ENCODE measurements around the gene WSCD1.

Gene WSCD1

DNA sequence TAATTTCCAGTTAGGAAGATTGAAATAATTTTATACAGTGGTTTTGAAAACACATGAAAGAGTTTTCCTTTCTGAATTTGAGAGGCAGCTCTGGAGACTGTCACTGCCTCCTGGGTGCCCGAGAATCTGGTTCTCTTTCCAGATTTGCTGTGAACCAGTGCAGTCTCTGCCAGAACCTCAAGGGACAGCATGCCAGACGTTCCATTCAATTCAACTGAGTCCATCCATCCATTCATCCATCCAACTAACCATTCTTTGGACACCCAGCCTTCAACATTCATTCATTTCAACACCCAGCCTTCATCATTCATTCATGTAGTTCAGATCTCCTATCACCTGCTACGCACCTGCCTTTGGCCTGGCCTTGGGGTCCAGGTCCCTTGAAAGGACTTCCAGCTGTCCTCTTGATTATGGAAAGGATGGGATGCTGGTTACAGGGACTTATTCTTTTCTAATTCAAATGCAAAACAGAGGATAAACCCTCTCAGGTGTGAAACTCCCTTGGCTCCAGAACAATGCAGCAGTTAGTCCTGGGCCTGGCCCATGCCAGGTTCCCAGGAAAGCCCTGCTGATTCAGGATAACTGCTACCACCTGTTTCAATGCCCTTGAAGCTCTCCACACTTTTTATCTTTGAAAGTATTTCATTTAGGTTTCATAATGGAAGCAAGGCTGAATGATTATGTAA, 68.7 kb downstream of the WSCD1 start:
- Histone ChIP-seq H3K79me1 (ENCODE audit: low read depth, low read length) (no peaks in the 10 kb centered on the region), H3K36me3 (replicated peaks in 1 of 2; ENCODE audit: control insufficient read depth in 2 of 2, insufficient read depth in 2 of 2, low read length in 2 of 2) (no peaks in the 10 kb centered on the region), H3K27ac (replicated peaks; ENCODE audit: low read length) (no peak overlapping the region), H3K4me3 (ENCODE audit: low read length in 2 of 2) (no peak overlapping the region), H2BK12ac (ENCODE audit: low read length) (no peak overlapping the region), H3K4me1 (ENCODE audit: control insufficient read depth in 2 of 2, insufficient read depth in 1 of 2, low read depth in 1 of 2, low read length in 2 of 2) (peaks cover 3 to 9% of the 10 kb centered on the region in 2 donors), H2BK5ac (ENCODE audit: low read length) (no peak overlapping the region), H3K4ac (ENCODE audit: low read length) (no peak overlapping the region), H4K8ac (ENCODE audit: low read depth, low read length) (no peak overlapping the region), H2BK15ac (ENCODE audit: low read length) (no peak overlapping the region), H3K9me3 (replicated peaks in 1 of 2; ENCODE audit: control insufficient read depth in 2 of 2, insufficient read depth in 1 of 2, low read depth in 1 of 2, low read length in 2 of 2) (peaks cover 0 to 3% of the 10 kb centered on the region in 2 donors), H3K18ac (ENCODE audit: low read length) (no peak overlapping the region), H2AK5ac (ENCODE audit: low read depth, low read length) (no peak overlapping the region), H2AFZ (ENCODE audit: low read length) (no peak overlapping the region), H3K27me3 (ENCODE audit: control insufficient read depth in 3 of 3, insufficient read depth in 3 of 3, low read depth in 1 of 3, low read length in 3 of 3) (no peaks in the 10 kb centered on the region), H3K23ac (ENCODE audit: low read depth, low read length, poor library complexity) (no peak overlapping the region), H2BK120ac (ENCODE audit: low read depth, low read length) (no peak overlapping the region), H4K91ac (ENCODE audit: low read depth, low read length, poor library complexity) (no peak overlapping the region), H3K14ac (ENCODE audit: low read length) (no peak overlapping the region), H3K9ac (ENCODE audit: low read depth, low read length, poor library complexity) (no peak overlapping the region), H3K4me2 (ENCODE audit: insufficient read depth, low read length, poor library complexity, severe bottlenecking) (no peak overlapping the region)
- DNase-seq (ENCODE audit: low spot score): no peak
- no CpG with 5 or more reads among the region's 3 CpGs for WGBS, 2 donors (ENCODE audit: extremely low coverage in 2 of 2, insufficient read length in 2 of 2, insufficient replicate concordance in 1 of 2)

DNA sequence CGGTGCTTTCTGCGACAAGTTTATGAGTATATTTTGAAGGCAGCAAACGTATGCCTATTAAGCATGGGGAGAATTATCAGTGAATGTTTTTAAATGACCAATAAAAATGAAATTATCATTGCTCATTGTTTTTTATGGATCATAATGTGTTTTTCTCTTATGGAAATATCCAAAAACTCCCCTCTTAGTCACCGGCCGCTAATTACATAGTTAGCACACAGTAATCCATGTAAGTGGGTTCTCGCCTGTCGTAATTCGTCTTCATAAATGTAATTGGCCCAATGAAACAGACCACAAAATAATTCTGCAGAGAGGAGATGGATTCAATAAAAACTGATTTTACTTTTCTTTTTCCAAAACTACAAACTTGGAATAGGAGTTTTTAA, 69.3 kb downstream of the WSCD1 start:
- no peak overlapping the region for H3K14ac ChIP-seq (ENCODE audit: low read length)
- no peak for DNase-seq (ENCODE audit: low spot score)
- no peak overlapping the region for H3K27ac ChIP-seq (replicated peaks; ENCODE audit: low read length)
- H3K36me3 ChIP-seq (replicated peaks in 1 of 2; ENCODE audit: control insufficient read depth in 2 of 2, insufficient read depth in 2 of 2, low read length in 2 of 2): no peaks in the 10 kb centered on the region
- H4K8ac ChIP-seq (ENCODE audit: low read depth, low read length): no peak overlapping the region
- H3K27me3 ChIP-seq (ENCODE audit: control insufficient read depth in 3 of 3, insufficient read depth in 3 of 3, low read depth in 1 of 3, low read length in 3 of 3): no peaks in the 10 kb centered on the region
- no peak overlapping the region for H3K4me2 ChIP-seq (ENCODE audit: insufficient read depth, low read length, poor library complexity, severe bottlenecking)
- H2AFZ ChIP-seq (ENCODE audit: low read length): no peak overlapping the region
- H3K9me3 ChIP-seq (replicated peaks in 1 of 2; ENCODE audit: control insufficient read depth in 2 of 2, insufficient read depth in 1 of 2, low read depth in 1 of 2, low read length in 2 of 2): peaks cover 0 to 3% of the 10 kb centered on the region in 2 donors
- no peak overlapping the region for H3K23ac ChIP-seq (ENCODE audit: low read depth, low read length, poor library complexity)
- peaks cover 3 to 9% of the 10 kb centered on the region in 2 donors for H3K4me1 ChIP-seq (ENCODE audit: control insufficient read depth in 2 of 2, insufficient read depth in 1 of 2, low read depth in 1 of 2, low read length in 2 of 2)
- no peak overlapping the region for H2BK15ac ChIP-seq (ENCODE audit: low read length)
- H3K79me1 ChIP-seq (ENCODE audit: low read depth, low read length): no peaks in the 10 kb centered on the region
- H2BK5ac ChIP-seq (ENCODE audit: low read length): no peak overlapping the region
- no peak overlapping the region for H3K4me3 ChIP-seq (ENCODE audit: low read length in 2 of 2)
- H2BK120ac ChIP-seq (ENCODE audit: low read depth, low read length): no peak overlapping the region
- no peak overlapping the region for H2BK12ac ChIP-seq (ENCODE audit: low read length)
- no peak overlapping the region for H4K91ac ChIP-seq (ENCODE audit: low read depth, low read length, poor library complexity)
- no peak overlapping the region for H3K4ac ChIP-seq (ENCODE audit: low read length)
- no peak overlapping the region for H3K18ac ChIP-seq (ENCODE audit: low read length)
- no peak overlapping the region for H2AK5ac ChIP-seq (ENCODE audit: low read depth, low read length)
- WGBS, 2 donors (ENCODE audit: extremely low coverage in 2 of 2, insufficient read length in 2 of 2, insufficient replicate concordance in 1 of 2): no CpG with 5 or more reads among the region's 8 CpGs
- no peak overlapping the region for H3K9ac ChIP-seq (ENCODE audit: low read depth, low read length, poor library complexity)

DNA sequence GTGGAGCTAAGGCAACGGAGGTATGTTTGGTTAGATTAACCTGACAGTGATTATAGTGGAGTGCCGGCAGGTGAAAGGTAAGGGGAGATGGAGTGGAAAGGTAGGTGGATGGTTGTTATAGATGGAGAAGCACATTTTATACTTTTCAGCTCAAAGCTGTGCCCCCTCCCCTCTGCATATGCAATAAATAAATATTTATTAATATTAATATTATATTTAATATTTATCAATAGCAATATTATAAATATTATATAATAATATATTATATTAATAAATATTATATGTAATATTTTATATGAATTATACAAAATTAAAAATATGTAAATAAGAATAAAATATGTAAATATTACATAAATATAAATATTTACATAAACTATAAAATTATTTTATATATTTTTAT, 70.0 kb downstream of the WSCD1 start:
- peaks cover 3 to 9% of the 10 kb centered on the region in 2 donors for H3K4me1 ChIP-seq (ENCODE audit: control insufficient read depth in 2 of 2, insufficient read depth in 1 of 2, low read depth in 1 of 2, low read length in 2 of 2)
- H3K4me2 ChIP-seq (ENCODE audit: insufficient read depth, low read length, poor library complexity, severe bottlenecking): no peak overlapping the region
- H3K36me3 ChIP-seq (replicated peaks in 1 of 2; ENCODE audit: control insufficient read depth in 2 of 2, insufficient read depth in 2 of 2, low read length in 2 of 2): no peaks in the 10 kb centered on the region
- H2BK15ac ChIP-seq (ENCODE audit: low read length): no peak overlapping the region
- H3K9me3 ChIP-seq (replicated peaks in 1 of 2; ENCODE audit: control insufficient read depth in 2 of 2, insufficient read depth in 1 of 2, low read depth in 1 of 2, low read length in 2 of 2): peaks cover 0 to 3% of the 10 kb centered on the region in 2 donors
- no peak overlapping the region for H3K4ac ChIP-seq (ENCODE audit: low read length)
- no peak overlapping the region for H3K27ac ChIP-seq (replicated peaks; ENCODE audit: low read length)
- no peaks in the 10 kb centered on the region for H3K27me3 ChIP-seq (ENCODE audit: control insufficient read depth in 3 of 3, insufficient read depth in 3 of 3, low read depth in 1 of 3, low read length in 3 of 3)
- no peak overlapping the region for H4K91ac ChIP-seq (ENCODE audit: low read depth, low read length, poor library complexity)
- WGBS, 2 donors (ENCODE audit: extremely low coverage in 2 of 2, insufficient read length in 2 of 2, insufficient replicate concordance in 1 of 2): no CpG with 5 or more reads among the region's 2 CpGs
- no peak overlapping the region for H2AK5ac ChIP-seq (ENCODE audit: low read depth, low read length)
- no peak overlapping the region for H2BK120ac ChIP-seq (ENCODE audit: low read depth, low read length)
- H4K8ac ChIP-seq (ENCODE audit: low read depth, low read length): no peak overlapping the region
- no peak overlapping the region for H3K18ac ChIP-seq (ENCODE audit: low read length)
- DNase-seq (ENCODE audit: low spot score): no peak
- no peak overlapping the region for H3K4me3 ChIP-seq (ENCODE audit: low read length in 2 of 2)
- H3K79me1 ChIP-seq (ENCODE audit: low read depth, low read length): no peaks in the 10 kb centered on the region
- H3K23ac ChIP-seq (ENCODE audit: low read depth, low read length, poor library complexity): no peak overlapping the region
- H2AFZ ChIP-seq (ENCODE audit: low read length): no peak overlapping the region
- no peak overlapping the region for H3K14ac ChIP-seq (ENCODE audit: low read length)
- no peak overlapping the region for H2BK12ac ChIP-seq (ENCODE audit: low read length)
- no peak overlapping the region for H3K9ac ChIP-seq (ENCODE audit: low read depth, low read length, poor library complexity)
- H2BK5ac ChIP-seq (ENCODE audit: low read length): no peak overlapping the region

DNA sequence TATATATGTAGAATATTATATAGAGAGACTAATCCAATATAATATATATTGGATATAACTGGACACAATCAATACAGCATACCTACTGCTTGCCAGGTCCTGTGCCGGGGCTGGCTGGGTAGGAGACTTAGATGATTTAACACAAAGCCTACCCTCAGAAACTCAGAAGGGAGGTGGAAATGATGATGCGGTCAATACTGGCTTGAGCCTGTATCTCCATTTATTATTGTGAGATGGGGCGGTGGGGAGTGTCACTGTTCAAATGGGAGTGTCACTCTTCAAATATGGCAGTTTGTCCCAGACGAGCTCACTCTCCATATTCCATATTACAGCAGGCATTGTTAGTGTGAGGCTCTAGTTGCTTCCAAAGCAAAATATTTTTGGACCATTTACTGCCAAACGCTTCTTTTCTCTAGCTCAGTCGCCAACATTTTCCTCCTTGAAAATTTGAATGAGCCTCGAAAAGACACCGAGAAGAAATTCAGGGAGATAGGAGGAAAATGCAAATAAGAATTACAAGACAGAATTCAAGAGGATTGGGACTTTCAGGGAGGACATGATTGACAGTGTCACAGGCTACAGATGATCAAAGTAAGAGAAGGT, 70.7 kb downstream of the WSCD1 start:
- Histone ChIP-seq H3K14ac (ENCODE audit: low read length) (no peak overlapping the region), H3K9ac (ENCODE audit: low read depth, low read length, poor library complexity) (no peak overlapping the region), H3K4me3 (ENCODE audit: low read length in 2 of 2) (no peak overlapping the region), H2BK15ac (ENCODE audit: low read length) (no peak overlapping the region), H3K36me3 (replicated peaks in 1 of 2; ENCODE audit: control insufficient read depth in 2 of 2, insufficient read depth in 2 of 2, low read length in 2 of 2) (no peaks in the 10 kb centered on the region), H3K27ac (replicated peaks; ENCODE audit: low read length) (no peak overlapping the region), H3K4ac (ENCODE audit: low read length) (no peak overlapping the region), H3K79me1 (ENCODE audit: low read depth, low read length) (no peaks in the 10 kb centered on the region), H2BK120ac (ENCODE audit: low read depth, low read length) (no peak overlapping the region), H3K23ac (ENCODE audit: low read depth, low read length, poor library complexity) (no peak overlapping the region), H2BK5ac (ENCODE audit: low read length) (no peak overlapping the region), H3K4me2 (ENCODE audit: insufficient read depth, low read length, poor library complexity, severe bottlenecking) (no peak overlapping the region), H3K27me3 (ENCODE audit: control insufficient read depth in 3 of 3, insufficient read depth in 3 of 3, low read depth in 1 of 3, low read length in 3 of 3) (no peaks in the 10 kb centered on the region), H4K8ac (ENCODE audit: low read depth, low read length) (no peak overlapping the region), H3K4me1 (ENCODE audit: control insufficient read depth in 2 of 2, insufficient read depth in 1 of 2, low read depth in 1 of 2, low read length in 2 of 2) (peaks cover 3 to 9% of the 10 kb centered on the region in 2 donors), H2AK5ac (ENCODE audit: low read depth, low read length) (no peak overlapping the region), H3K9me3 (replicated peaks in 1 of 2; ENCODE audit: control insufficient read depth in 2 of 2, insufficient read depth in 1 of 2, low read depth in 1 of 2, low read length in 2 of 2) (peaks cover 0 to 3% of the 10 kb centered on the region in 2 donors), H3K18ac (ENCODE audit: low read length) (no peak overlapping the region), H2AFZ (ENCODE audit: low read length) (peak overlapping the region; percentile 25), H4K91ac (ENCODE audit: low read depth, low read length, poor library complexity) (no peak overlapping the region), H2BK12ac (ENCODE audit: low read length) (no peak overlapping the region)
- no CpG with 5 or more reads among the region's 8 CpGs for WGBS, 2 donors (ENCODE audit: extremely low coverage in 2 of 2, insufficient read length in 2 of 2, insufficient replicate concordance in 1 of 2)
- DNase-seq (ENCODE audit: low spot score): no peak

Data from neuronal stem cell (in vitro differentiated cells).